ENCODE measurements around the gene DDX1.

DNA sequence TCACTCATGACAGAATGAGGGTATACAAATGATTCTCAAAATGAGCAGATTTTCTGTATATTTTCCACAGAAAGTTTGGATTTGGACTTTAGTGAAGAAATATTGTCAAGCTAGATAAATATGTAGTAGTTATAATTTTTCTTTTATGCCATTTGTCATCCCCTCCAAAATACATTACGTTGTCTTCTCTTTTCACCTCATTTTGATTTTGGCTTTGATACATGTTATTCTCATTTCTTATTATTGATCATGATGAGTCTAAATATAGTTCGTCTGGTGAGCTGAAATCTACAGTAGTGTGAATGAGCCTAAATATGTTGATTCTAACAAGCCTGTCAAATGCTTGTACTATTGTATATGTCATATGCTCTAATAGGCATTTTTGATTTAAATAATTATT lies 12.3 kb downstream of the DDX1 start:
- TF ChIP-seq, protein P1, sequence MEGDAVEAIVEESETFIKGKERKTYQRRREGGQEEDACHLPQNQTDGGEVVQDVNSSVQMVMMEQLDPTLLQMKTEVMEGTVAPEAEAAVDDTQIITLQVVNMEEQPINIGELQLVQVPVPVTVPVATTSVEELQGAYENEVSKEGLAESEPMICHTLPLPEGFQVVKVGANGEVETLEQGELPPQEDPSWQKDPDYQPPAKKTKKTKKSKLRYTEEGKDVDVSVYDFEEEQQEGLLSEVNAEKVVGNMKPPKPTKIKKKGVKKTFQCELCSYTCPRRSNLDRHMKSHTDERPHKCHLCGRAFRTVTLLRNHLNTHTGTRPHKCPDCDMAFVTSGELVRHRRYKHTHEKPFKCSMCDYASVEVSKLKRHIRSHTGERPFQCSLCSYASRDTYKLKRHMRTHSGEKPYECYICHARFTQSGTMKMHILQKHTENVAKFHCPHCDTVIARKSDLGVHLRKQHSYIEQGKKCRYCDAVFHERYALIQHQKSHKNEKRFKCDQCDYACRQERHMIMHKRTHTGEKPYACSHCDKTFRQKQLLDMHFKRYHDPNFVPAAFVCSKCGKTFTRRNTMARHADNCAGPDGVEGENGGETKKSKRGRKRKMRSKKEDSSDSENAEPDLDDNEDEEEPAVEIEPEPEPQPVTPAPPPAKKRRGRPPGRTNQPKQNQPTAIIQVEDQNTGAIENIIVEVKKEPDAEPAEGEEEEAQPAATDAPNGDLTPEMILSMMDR (IDR thresholded peaks at IDR 0.05), result no peak
- TF ChIP-seq POLR2A (IDR thresholded peaks at IDR 0.05) (no peak), POLR2AphosphoS5 (IDR thresholded peaks at IDR 0.05; ENCODE audit: insufficient read depth in 1 of 2, low read depth in 1 of 2) (no peak)
